ENCODE results near the gene ACKR1.

DNA sequence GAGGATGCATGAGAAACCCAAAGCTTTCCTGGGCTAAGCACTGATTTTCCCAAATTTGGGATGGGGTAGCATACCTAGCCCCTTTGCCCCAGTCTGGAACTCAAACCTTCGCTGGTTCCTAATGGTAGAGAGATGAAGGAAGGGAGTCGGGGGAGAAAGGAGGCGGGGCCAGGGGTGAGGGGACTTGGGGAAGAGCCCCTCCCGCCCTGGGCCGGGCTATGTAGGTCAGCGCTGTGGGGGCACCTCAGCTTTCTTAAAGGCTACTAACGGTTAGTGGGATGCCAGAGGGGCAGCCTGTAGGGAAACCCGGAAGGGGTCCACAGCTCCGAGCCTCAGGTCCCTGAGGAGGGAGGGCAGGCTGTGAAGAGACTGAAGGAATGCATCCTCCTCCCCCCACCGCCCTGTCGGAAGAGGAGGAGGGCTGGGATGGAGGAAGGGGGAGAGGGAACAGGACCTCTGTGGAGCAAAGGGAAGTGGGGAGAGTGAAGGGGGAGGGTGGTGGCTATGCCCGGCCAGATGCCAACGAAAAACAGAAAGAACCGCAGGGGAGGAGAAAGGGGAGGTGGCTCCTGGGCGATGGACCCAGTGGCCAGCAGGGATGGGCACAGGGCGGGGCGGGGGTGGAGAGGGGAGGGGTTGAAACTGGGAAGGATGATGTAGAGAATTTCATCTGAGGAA lies 31.9 kb upstream of the ACKR1 start:
- TF ChIP-seq, protein P1, sequence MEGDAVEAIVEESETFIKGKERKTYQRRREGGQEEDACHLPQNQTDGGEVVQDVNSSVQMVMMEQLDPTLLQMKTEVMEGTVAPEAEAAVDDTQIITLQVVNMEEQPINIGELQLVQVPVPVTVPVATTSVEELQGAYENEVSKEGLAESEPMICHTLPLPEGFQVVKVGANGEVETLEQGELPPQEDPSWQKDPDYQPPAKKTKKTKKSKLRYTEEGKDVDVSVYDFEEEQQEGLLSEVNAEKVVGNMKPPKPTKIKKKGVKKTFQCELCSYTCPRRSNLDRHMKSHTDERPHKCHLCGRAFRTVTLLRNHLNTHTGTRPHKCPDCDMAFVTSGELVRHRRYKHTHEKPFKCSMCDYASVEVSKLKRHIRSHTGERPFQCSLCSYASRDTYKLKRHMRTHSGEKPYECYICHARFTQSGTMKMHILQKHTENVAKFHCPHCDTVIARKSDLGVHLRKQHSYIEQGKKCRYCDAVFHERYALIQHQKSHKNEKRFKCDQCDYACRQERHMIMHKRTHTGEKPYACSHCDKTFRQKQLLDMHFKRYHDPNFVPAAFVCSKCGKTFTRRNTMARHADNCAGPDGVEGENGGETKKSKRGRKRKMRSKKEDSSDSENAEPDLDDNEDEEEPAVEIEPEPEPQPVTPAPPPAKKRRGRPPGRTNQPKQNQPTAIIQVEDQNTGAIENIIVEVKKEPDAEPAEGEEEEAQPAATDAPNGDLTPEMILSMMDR (IDR thresholded peaks at IDR 0.05; ENCODE audit: insufficient read depth, low read length) = no peak
- no peak for TF ChIP-seq REST (IDR thresholded peaks at IDR 0.05; ENCODE audit: insufficient replicate concordance, low read depth)
